Colon (tissue), 2 donors: ENCODE measurements around the gene SART3.

Source experiments
- FAIRE-seq: peaks from 2 replicates; lab custom pipeline; 2012; peaks lifted over from hg19 to GRCh38; lab: Jason Lieb, UNC
- donor health status: control.
- donor health status: control.

SART3 gene

GRCh38 chr12:108519558-108519957 is 41.4 kb downstream of the SART3 start:
- no peak for FAIRE-seq

GRCh38 chr12:108518716-108519496 is 42.1 kb downstream of the SART3 start:
- no peak for FAIRE-seq

GRCh38 chr12:108518101-108518715 is 42.8 kb downstream of the SART3 start:
- no peak for FAIRE-seq

- FAIRE-seq: no peak
These were observed 43.5 kb downstream of the SART3 start for GRCh38 chr12:108517288-108518100.

GRCh38 chr12:108516511-108517275 is 44.3 kb downstream of the SART3 start:
- no peak for FAIRE-seq

- no peak for FAIRE-seq
These were observed 45.1 kb downstream of the SART3 start for GRCh38 chr12:108515916-108516315.

GRCh38 chr12:108514973-108515814 is 45.8 kb downstream of the SART3 start, which contains the start of gene FICD:
Gene FICD, plus strand, starts transcription at chr12:108515277. Its CDS starts 1,696 bp downstream, at chr12:108516973.
- FAIRE-seq: peak; percentile 77

- FAIRE-seq: no peak
These were observed 46.5 kb downstream of the SART3 start for GRCh38 chr12:108514468-108514972.

GRCh38 chr12:108511633-108512540 is 49.1 kb downstream of the SART3 start:
- FAIRE-seq: no peak

GRCh38 chr12:108510836-108511235 is 50.1 kb downstream of the SART3 start:
- no peak for FAIRE-seq

- no peak for FAIRE-seq
These were observed 51.2 kb downstream of the SART3 start for GRCh38 chr12:108509806-108510205.

GRCh38 chr12:108507971-108508642 is 52.9 kb downstream of the SART3 start:
- FAIRE-seq: no peak

- FAIRE-seq: no peak
These were observed 55.8 kb downstream of the SART3 start for GRCh38 chr12:108505129-108505528.

GRCh38 chr12:108502922-108503321 is 58.1 kb downstream of the SART3 start:
- FAIRE-seq: no peak

- FAIRE-seq: no peak
These were observed 62.8 kb downstream of the SART3 start for GRCh38 chr12:108498136-108498535.

- no peak for FAIRE-seq
These were observed 65.0 kb downstream of the SART3 start for GRCh38 chr12:108495823-108496579.

GRCh38 chr12:108495054-108495453 is 65.9 kb downstream of the SART3 start:
- FAIRE-seq: no peak

GRCh38 chr12:108491256-108491655 is 69.7 kb downstream of the SART3 start:
- FAIRE-seq: no peak
